HG03064 (cell line): ENCODE measurements around the gene SERINC1.
"Not testable (repeated sequence)": the region's sequence is repeated elsewhere in the genome, so short reads cannot be mapped to it uniquely, and the experiment has no call there.

Experiments used
- ATAC-seq: cut with Tn5 transposase; IDR thresholded peaks from one replicate; pipeline ENCODE4 v1.9.1; 2021; ENCODE audit warnings: low read depth; ENCODE audit not compliant: unreplicated experiment

SERINC1 gene

GRCh38 chr6:122471107-122472021 lies at the start of gene SERINC1:
Gene SERINC1, minus strand, starts transcription at chr6:122471807. Its CDS starts 70 bp downstream, at chr6:122471737.
- peak; percentile 99 for ATAC-seq

- ATAC-seq: no peak
Measured at GRCh38 chr6:122511193-122511924, 39.8 kb upstream of the SERINC1 start.

GRCh38 chr6:122505170-122505569 lies 33.6 kb upstream of the SERINC1 start:
- ATAC-seq: not testable (repeated sequence)

- ATAC-seq: no peak
Measured at GRCh38 chr6:122501475-122501874, 29.9 kb upstream of the SERINC1 start.

GRCh38 chr6:122495612-122496011 lies 24.0 kb upstream of the SERINC1 start:
- peak; percentile 63 for ATAC-seq

- ATAC-seq: no peak
Measured at GRCh38 chr6:122494665-122495272, 23.2 kb upstream of the SERINC1 start.

GRCh38 chr6:122491919-122492555 lies 20.4 kb upstream of the SERINC1 start:
- ATAC-seq: peak; percentile 92

- ATAC-seq: no peak
Measured at GRCh38 chr6:122490607-122491006, 19.0 kb upstream of the SERINC1 start.

- no peak for ATAC-seq
Measured at GRCh38 chr6:122484760-122485159, 13.2 kb upstream of the SERINC1 start.

GRCh38 chr6:122482750-122483080 lies 11.1 kb upstream of the SERINC1 start:
- no peak for ATAC-seq

GRCh38 chr6:122476131-122476530 lies 4.5 kb upstream of the SERINC1 start:
- no peak for ATAC-seq

- ATAC-seq: peak; percentile 51
Measured at GRCh38 chr6:122472022-122472340, 374 bp upstream of the SERINC1 start.

GRCh38 chr6:122461885-122462284 lies 9.7 kb downstream of the SERINC1 start:
- ATAC-seq: no peak

GRCh38 chr6:122459865-122460416 lies 11.7 kb downstream of the SERINC1 start:
- ATAC-seq: not testable (repeated sequence)

- ATAC-seq: no peak
Measured at GRCh38 chr6:122459240-122459639, 12.4 kb downstream of the SERINC1 start.

GRCh38 chr6:122458087-122458486 lies 13.5 kb downstream of the SERINC1 start:
- ATAC-seq: no peak

- not testable (repeated sequence) for ATAC-seq
Measured at GRCh38 chr6:122455116-122455515, 16.5 kb downstream of the SERINC1 start.

- ATAC-seq: no peak
Measured at GRCh38 chr6:122454673-122455072, 16.9 kb downstream of the SERINC1 start.

GRCh38 chr6:122452509-122452908 lies 19.1 kb downstream of the SERINC1 start:
- no peak for ATAC-seq

GRCh38 chr6:122449069-122449468 lies 22.5 kb downstream of the SERINC1 start:
- ATAC-seq: no peak

- no peak for ATAC-seq
Measured at GRCh38 chr6:122445274-122445673, 26.3 kb downstream of the SERINC1 start.
